BLaER1 treated with 17β-estradiol and CSF1 and Interleukin-3, amounts not matched to agents 10 nM and 100 nM (cell line): ENCODE measurements around the gene ACOX2.

ENCODE experiments used
- H3K27ac ChIP-seq, 11 experiments: shearing (Covaris generic); formaldehyde crosslinking; 2 replicates each; pipeline ENCODE4 v1.8.1; 2022
- H3K27me3 ChIP-seq, 11 experiments: shearing (Covaris generic); formaldehyde crosslinking; 2 replicates each; pipeline ENCODE4 v1.8.1; 2022
- H3K36me3 ChIP-seq, 11 experiments: shearing (Covaris generic); formaldehyde crosslinking; 2 replicates each; pipeline ENCODE4 v1.8.1; 2022
- H3K4me1 ChIP-seq, 10 experiments: shearing (Covaris generic); formaldehyde crosslinking; 2 replicates each; pipeline ENCODE4 v1.8.1; 2022
- H3K4me2 ChIP-seq, 11 experiments: shearing (Covaris generic); formaldehyde crosslinking; 2 replicates each; pipeline ENCODE4 v1.8.1; 2022
- H3K4me3 ChIP-seq, 10 experiments: shearing (Covaris generic); formaldehyde crosslinking; 2 replicates each; pipeline ENCODE4 v1.8.1; 2022
- H3K9ac ChIP-seq, 11 experiments: shearing (Covaris generic); formaldehyde crosslinking; 2 replicates each; pipeline ENCODE4 v1.8.1; 2022
- H3K9me3 ChIP-seq, 11 experiments: shearing (Covaris generic); formaldehyde crosslinking; replicated peaks in 1 of 11; 2 replicates each; pipeline ENCODE4 v1.8.1; 2022
- H4K20me1 ChIP-seq, 11 experiments: shearing (Covaris generic); formaldehyde crosslinking; 2 replicates each; pipeline ENCODE4 v1.8.1; 2022
- Cebpa-rat ChIP-seq, 11 experiments: shearing (Covaris generic); IDR thresholded peaks; 2 replicates each; pipeline ENCODE4 v1.8.1; 2022

ACOX2 gene

GRCh38 chr3:58497097-58497496 lies 39.9 kb downstream of the ACOX2 start:
- Histone ChIP-seq H3K27ac (no peak overlapping the region), H3K4me2 (peak overlapping the region in 7 of 11 experiments; percentile 4 to 16 (median 7); a peak in 5 of 22 replicates), H3K4me1 (peaks cover 18 to 48% (median 36%) of the 10 kb centered on the region in 10 experiments), H3K4me3 (no peak overlapping the region), H3K9ac (no peak overlapping the region), H3K9me3 (no peaks in the 10 kb centered on the region), H4K20me1 (peaks cover 34 to 76% (median 63%) of the 10 kb centered on the region in 11 experiments; a peak in 18 of 22 replicates), H3K27me3 (no peaks in the 10 kb centered on the region), H3K36me3 (peaks cover 24 to 34% (median 28%) of the 10 kb centered on the region in 11 experiments)
- no peak for TF ChIP-seq Cebpa-rat (IDR thresholded peaks at IDR 0.05)

- H3K4me1 ChIP-seq: peaks cover 20 to 48% (median 34%) of the 10 kb centered on the region in 10 experiments
- no peak overlapping the region for H3K9ac ChIP-seq
- H3K36me3 ChIP-seq: peaks cover 19 to 29% (median 22%) of the 10 kb centered on the region in 11 experiments
- H3K4me3 ChIP-seq: no peak overlapping the region
- H4K20me1 ChIP-seq: peaks cover 34 to 76% (median 64%) of the 10 kb centered on the region in 11 experiments; a peak in 18 of 22 replicates
- H3K27me3 ChIP-seq: no peaks in the 10 kb centered on the region
- no peaks in the 10 kb centered on the region for H3K9me3 ChIP-seq
- H3K4me2 ChIP-seq: peak overlapping the region in 4 of 11 experiments; percentile 6 to 15 (median 11); a peak in 2 of 22 replicates
- H3K27ac ChIP-seq: no peak overlapping the region
- TF ChIP-seq Cebpa-rat (IDR thresholded peaks at IDR 0.05): no peak
Measured at GRCh38 chr3:58496206-58496857, 40.7 kb downstream of the ACOX2 start.

GRCh38 chr3:58495101-58495500 lies 41.9 kb downstream of the ACOX2 start:
- no peak overlapping the region for H3K27ac ChIP-seq
- H3K4me1 ChIP-seq: peaks cover 26 to 53% (median 42%) of the 10 kb centered on the region in 10 experiments
- no peaks in the 10 kb centered on the region for H3K9me3 ChIP-seq
- H3K4me2 ChIP-seq: peak overlapping the region in 4 of 11 experiments; percentile 8 to 98 (median 94); a peak in 8 of 22 replicates
- H3K27me3 ChIP-seq: no peaks in the 10 kb centered on the region
- H3K4me3 ChIP-seq: no peak overlapping the region
- 0 out of 22 replicates have a peak overlapping the region, but pooled peaks of 1 of the 11 experiments have one; percentile 26 for H3K9ac ChIP-seq
- TF ChIP-seq Cebpa-rat (IDR thresholded peaks at IDR 0.05): no peak
- H3K36me3 ChIP-seq: peaks cover 7 to 16% (median 10%) of the 10 kb centered on the region in 11 experiments; a peak in 18 of 22 replicates
- H4K20me1 ChIP-seq: peaks cover 34 to 74% (median 64%) of the 10 kb centered on the region in 11 experiments; a peak in 18 of 22 replicates

GRCh38 chr3:58494107-58494506 lies 42.9 kb downstream of the ACOX2 start:
- Histone ChIP-seq H3K27me3 (no peaks in the 10 kb centered on the region), H3K9me3 (no peaks in the 10 kb centered on the region), H3K9ac (peak overlapping the region in 3 of 11 experiments; percentile 12 to 93 (median 92); a peak in 5 of 22 replicates), H3K4me2 (peak overlapping the region; percentile 83 to 98 (median 94)), H3K4me3 (peak overlapping the region in 1 of 10 experiments; percentile 96; a peak in 1 of 20 replicates), H3K27ac (no peak overlapping the region), H4K20me1 (peaks cover 34 to 68% (median 63%) of the 10 kb centered on the region in 11 experiments; a peak in 18 of 22 replicates), H3K36me3 (peaks cover 0 to 6% (median under 1%) of the 10 kb centered on the region in 11 experiments; a peak in 5 of 22 replicates), H3K4me1 (peaks cover 26 to 53% (median 44%) of the 10 kb centered on the region in 10 experiments)
- TF ChIP-seq Cebpa-rat (IDR thresholded peaks at IDR 0.05): no peak

GRCh38 chr3:58492494-58492905 lies 44.5 kb downstream of the ACOX2 start:
- Histone ChIP-seq H3K4me2 (peak overlapping the region; percentile 83 to 98 (median 94)), H3K27ac (peak overlapping the region; percentile 62 to 89 (median 83)), H3K9me3 (no peaks in the 10 kb centered on the region), H3K27me3 (no peaks in the 10 kb centered on the region), H3K4me1 (peaks cover 30 to 59% (median 40%) of the 10 kb centered on the region in 10 experiments), H3K4me3 (peak overlapping the region; percentile 87 to 98 (median 94)), H4K20me1 (peaks cover 27 to 52% (median 49%) of the 10 kb centered on the region in 11 experiments; a peak in 18 of 22 replicates), H3K36me3 (no peaks in the 10 kb centered on the region), H3K9ac (peak overlapping the region; percentile 84 to 93 (median 89))
- TF ChIP-seq Cebpa-rat (IDR thresholded peaks at IDR 0.05): no peak

- peaks cover 20 to 44% (median 41%) of the 10 kb centered on the region in 11 experiments; a peak in 18 of 22 replicates for H4K20me1 ChIP-seq
- TF ChIP-seq Cebpa-rat (IDR thresholded peaks at IDR 0.05): no peak
- no peaks in the 10 kb centered on the region for H3K36me3 ChIP-seq
- H3K4me1 ChIP-seq: peaks cover 26 to 62% (median 38%) of the 10 kb centered on the region in 10 experiments
- peak within 1 kb of the TSS; percentile 62 to 89 (median 83) for H3K27ac ChIP-seq
- peak within 1 kb of the TSS; percentile 87 to 98 (median 94) for H3K4me3 ChIP-seq
- no peaks in the 10 kb centered on the region for H3K9me3 ChIP-seq
- peak within 1 kb of the TSS; percentile 83 to 98 (median 95) for H3K4me2 ChIP-seq
- peak within 1 kb of the TSS; percentile 84 to 93 (median 89) for H3K9ac ChIP-seq
- H3K27me3 ChIP-seq: no peaks in the 10 kb centered on the region
Measured at GRCh38 chr3:58491506-58492402, 45.2 kb downstream of the ACOX2 start, which contains the start of gene KCTD6. TSS of gene KCTD6 (plus strand) at chr3:58492096. CDS start at chr3:58498756, 6,660 bp downstream.

- peak overlapping the region; percentile 49 to 98 (median 71) for H3K4me2 ChIP-seq
- no peak for TF ChIP-seq Cebpa-rat (IDR thresholded peaks at IDR 0.05)
- no peaks in the 10 kb centered on the region for H3K27me3 ChIP-seq
- peak overlapping the region; percentile 29 to 84 (median 60); a peak in 19 of 22 replicates for H3K27ac ChIP-seq
- H3K36me3 ChIP-seq: no peaks in the 10 kb centered on the region
- peak overlapping the region; percentile 50 to 98 (median 92); a peak in 18 of 20 replicates for H3K4me3 ChIP-seq
- peaks cover 13 to 37% (median 33%) of the 10 kb centered on the region in 11 experiments; a peak in 16 of 22 replicates for H4K20me1 ChIP-seq
- no peaks in the 10 kb centered on the region for H3K9me3 ChIP-seq
- H3K4me1 ChIP-seq: peaks cover 25 to 70% (median 38%) of the 10 kb centered on the region in 10 experiments
- H3K9ac ChIP-seq: peak overlapping the region; percentile 34 to 93 (median 67); a peak in 20 of 22 replicates
Measured at GRCh38 chr3:58490860-58491501, 46.0 kb downstream of the ACOX2 start.

- Histone ChIP-seq H4K20me1 (peaks cover 10 to 19% (median 13%) of the 10 kb centered on the region in 11 experiments; a peak in 13 of 22 replicates), H3K27me3 (no peaks in the 10 kb centered on the region), H3K27ac (no peak overlapping the region), H3K4me1 (peaks cover 19 to 75% (median 39%) of the 10 kb centered on the region in 10 experiments), H3K9ac (no peak overlapping the region), H3K4me3 (no peak overlapping the region), H3K36me3 (no peaks in the 10 kb centered on the region), H3K4me2 (no peak overlapping the region), H3K9me3 (no peaks in the 10 kb centered on the region)
- TF ChIP-seq Cebpa-rat (IDR thresholded peaks at IDR 0.05): no peak
Measured at GRCh38 chr3:58488967-58489366, 48.0 kb downstream of the ACOX2 start.
